GM12864 (cell line): ENCODE measurements around the gene CFLAR.
"Not testable (repeated sequence)": the region's sequence is repeated elsewhere in the genome, so short reads cannot be mapped to it uniquely, and the experiment has no call there.

Source experiments
- DNase-seq: peaks from one replicate; pipeline ENCODE4 v3.0.0-alpha.2; 2011; ENCODE audit warnings: low read depth
- H3K4me3 ChIP-seq: 2 replicates; pipeline ENCODE4 v1.5.1; 2011; ENCODE audit warnings: mild to moderate bottlenecking, low read depth, low read length, control low read depth
- TF ChIP-seq, protein P1 (sequence below): IDR thresholded peaks from 2 replicates; pipeline ENCODE4 v1.5.1; 2011; ENCODE audit warnings: low read depth, mild to moderate bottlenecking, moderate library complexity, low read length, control low read depth, inconsistent platforms; ENCODE audit errors: missing control alignments

The CFLAR gene

DNA sequence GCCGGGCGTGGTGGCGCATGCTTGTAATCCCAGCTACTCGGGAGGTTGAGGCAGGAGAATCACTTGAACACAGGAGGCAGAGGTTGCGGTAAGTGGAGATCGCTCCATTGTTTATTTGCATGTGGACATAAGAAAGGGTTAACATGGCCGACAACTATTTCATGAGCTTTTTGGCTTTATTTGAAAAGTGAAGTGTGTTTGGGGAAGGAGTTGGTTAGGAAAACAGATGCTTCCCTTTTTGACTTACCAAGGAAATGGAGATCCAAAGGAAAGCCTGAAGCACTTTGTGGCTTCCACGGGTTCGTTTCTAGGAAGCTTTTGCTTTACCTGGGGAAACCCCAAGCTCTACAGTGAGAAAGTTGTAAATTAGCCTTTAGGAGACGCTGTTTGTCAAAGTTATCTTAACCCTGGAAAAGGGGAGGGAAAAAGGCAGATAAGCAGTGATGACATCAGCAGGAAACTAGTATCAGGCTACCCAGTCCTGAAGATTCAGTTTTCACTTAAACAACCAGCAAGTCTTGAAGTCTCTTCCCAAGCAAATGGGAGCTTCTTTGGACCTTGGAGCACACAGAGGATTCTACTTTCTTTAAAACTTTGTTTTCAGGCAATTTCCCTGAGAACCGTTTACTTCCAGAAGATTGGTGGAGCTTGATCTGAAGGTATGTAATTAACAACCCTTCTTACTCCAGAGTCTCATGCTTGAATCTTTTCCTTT, 66.8 kb downstream of the CFLAR start, which contains the start of gene CASP10:
Gene CASP10 (plus strand): TSS at position 492 of the 715 bp plus-strand sequence. CDS start 2,637 bp downstream, outside the sequence.
- peak within 1 kb of the TSS; percentile 60 for H3K4me3 ChIP-seq
- peak; percentile 59 for DNase-seq
- TF ChIP-seq, protein P1, sequence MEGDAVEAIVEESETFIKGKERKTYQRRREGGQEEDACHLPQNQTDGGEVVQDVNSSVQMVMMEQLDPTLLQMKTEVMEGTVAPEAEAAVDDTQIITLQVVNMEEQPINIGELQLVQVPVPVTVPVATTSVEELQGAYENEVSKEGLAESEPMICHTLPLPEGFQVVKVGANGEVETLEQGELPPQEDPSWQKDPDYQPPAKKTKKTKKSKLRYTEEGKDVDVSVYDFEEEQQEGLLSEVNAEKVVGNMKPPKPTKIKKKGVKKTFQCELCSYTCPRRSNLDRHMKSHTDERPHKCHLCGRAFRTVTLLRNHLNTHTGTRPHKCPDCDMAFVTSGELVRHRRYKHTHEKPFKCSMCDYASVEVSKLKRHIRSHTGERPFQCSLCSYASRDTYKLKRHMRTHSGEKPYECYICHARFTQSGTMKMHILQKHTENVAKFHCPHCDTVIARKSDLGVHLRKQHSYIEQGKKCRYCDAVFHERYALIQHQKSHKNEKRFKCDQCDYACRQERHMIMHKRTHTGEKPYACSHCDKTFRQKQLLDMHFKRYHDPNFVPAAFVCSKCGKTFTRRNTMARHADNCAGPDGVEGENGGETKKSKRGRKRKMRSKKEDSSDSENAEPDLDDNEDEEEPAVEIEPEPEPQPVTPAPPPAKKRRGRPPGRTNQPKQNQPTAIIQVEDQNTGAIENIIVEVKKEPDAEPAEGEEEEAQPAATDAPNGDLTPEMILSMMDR, result peak; percentile 65

DNA sequence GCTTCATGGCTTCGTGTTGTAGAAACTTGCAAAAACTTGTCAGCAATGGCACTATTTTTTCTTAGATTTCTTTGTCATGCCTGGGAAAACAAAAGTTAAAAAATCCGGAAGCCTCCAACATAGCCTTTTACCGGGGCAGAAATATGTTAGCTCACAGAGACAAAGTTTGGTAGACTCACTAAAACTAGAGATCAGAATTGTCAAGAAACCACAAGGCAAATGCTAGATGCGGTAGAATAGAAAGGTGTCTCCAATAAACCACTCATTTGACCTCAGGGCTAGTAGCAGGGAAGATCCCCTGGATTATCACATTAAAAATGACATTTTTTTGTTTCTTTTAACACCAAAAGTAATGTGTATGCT, 67.4 kb downstream of the CFLAR start:
- no peak for DNase-seq
- TF ChIP-seq, protein P1, result no peak
- H3K4me3 ChIP-seq, result peak overlapping the region; percentile 60

DNA sequence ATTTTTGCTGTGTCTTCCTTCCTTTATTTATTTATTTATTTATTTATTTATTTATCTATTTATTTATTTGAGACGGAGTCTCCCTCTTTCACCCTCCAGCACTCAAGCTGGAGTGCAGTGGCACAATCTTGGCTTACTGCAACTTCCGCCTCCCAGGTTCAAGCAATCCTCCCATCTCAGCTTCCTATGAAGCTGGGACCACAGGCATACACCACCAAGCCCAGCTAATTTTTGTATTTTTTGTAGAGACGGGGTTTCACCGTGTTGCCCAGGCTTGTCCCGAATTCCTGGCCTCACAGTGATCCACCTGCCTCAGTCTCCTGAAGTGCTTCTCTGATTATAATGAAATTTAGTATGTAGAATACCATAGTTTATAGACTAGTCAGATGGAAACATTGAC, 67.9 kb downstream of the CFLAR start:
- DNase-seq, result not testable (repeated sequence)
- H3K4me3 ChIP-seq, result peak overlapping the region; percentile 34

DNA sequence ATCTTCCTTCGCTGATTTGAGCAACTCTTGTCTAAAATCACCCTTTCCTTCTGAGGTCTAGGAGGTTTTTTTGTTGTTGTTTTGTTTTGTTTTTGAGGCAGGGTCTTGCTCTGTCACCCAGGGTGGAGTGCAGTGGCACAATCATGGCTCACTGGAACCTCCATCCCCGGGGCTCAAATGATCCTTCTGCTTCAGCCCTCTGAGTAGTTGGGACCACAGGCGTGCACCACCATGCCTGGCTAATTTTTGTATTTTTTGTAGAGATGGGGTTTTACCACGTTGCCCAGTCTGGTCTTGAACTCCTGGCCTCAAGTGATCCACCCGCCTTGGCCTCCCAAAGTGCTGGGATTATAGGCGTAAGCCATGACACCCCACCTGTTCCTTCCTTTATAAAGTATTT, 68.3 kb downstream of the CFLAR start:
- H3K4me3 ChIP-seq, result peak overlapping the region; percentile 34

DNA sequence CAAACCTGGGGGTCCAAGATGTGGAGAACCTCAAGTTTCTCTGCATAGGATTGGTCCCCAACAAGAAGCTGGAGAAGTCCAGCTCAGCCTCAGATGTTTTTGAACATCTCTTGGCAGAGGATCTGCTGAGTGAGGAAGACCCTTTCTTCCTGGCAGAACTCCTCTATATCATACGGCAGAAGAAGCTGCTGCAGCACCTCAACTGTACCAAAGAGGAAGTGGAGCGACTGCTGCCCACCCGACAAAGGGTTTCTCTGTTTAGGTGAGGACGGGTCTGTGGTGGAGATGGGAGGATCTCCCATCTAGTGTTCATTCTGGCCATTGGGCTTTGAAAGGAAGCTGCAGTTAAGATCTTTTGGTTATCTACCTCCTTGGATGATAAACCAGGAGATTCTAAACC, 69.9 kb downstream of the CFLAR start:
- TF ChIP-seq, protein P1, result no peak
- DNase-seq, result no peak
- H3K4me3 ChIP-seq, result no peak overlapping the region

More for the DNA sequence above, 68.3 kb downstream of the CFLAR start:
- DNase-seq, result not testable (repeated sequence)

DNA sequence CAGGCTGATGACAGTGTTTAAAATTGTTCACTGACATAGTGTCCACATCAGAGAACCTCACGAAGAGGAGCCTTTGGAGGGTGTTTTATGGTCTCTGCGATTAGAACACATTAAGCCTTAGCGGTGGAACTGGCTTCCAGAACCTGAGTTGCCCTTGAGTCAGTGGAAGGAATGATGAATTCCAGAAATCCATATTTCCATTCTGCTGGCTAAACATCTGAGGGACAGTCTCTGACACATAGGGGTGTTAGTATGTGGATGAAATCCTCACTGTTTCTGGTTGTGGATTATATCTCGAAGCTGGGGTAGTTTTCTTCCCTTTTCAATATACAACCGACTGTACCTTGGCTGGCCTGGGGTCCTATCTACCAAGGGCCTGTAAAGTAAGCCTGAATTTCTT, 71.0 kb downstream of the CFLAR start:
- TF ChIP-seq, protein P1, result no peak
- H3K4me3 ChIP-seq, result no peak overlapping the region
- DNase-seq, result no peak

DNA sequence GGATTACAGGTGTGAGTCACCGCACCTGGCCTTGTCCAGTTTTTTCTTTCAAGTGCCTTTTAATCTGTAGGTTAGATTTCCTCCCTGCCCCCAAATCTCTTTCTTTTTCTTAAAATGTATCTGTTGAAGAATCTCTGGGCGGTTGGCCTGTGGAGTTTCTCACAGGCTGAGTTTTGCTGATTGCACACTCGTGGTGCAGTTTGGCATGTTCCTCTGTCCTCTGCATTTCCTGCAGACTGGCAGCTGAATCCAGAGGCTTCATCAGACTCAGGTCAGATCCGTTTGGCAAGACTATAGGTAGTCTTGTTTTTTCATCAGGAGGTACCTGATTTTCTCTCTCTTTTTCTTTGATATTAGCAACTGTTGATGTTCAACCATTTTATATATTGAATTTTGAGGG, 72.5 kb downstream of the CFLAR start:
- TF ChIP-seq, protein P1, result no peak
- H3K4me3 ChIP-seq, result no peak overlapping the region
- DNase-seq, result no peak

DNA sequence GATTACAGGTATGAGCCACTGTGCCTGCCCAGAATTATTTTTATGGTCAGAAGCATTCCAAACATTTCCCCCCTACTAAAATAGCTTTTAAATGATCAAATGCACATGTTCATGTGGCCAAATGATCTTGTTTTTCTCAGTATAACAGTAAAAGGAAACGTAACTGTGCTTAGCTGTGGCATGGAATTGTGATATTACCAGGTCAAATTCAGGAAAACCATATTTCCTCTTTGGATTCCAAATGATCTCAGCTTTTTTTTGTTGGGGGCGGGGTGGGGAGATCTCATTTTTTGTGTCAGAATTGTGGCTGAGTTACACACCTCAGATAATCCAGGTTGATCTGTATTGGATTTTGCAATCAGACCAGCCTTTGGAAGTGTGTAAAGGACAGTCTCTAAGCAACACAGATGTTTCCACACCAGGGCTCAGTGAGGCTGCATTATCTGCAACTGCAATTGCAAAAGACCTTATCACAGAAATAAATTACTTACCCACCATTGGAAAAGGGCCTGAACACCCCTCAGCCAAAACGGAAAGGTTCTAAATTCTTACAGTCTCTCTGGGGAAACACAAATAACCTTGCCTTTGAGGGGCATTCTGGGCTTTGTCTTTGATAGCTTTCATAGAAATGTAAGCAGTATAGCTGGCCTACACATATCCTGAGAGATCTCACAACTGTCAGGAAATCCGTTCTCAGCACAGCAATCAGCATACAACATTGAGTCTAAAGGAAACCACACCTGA, 75.3 kb downstream of the CFLAR start:
- H3K4me3 ChIP-seq, result no peak overlapping the region
- TF ChIP-seq, protein P1, result no peak
- peak; percentile 30 for DNase-seq
